Femur (tissue), 1 donor: ENCODE results near the gene ZNF879.

Source experiments
- DNase-seq: peaks from one replicate; pipeline ENCODE4 v3.0.0-alpha.2; 2017

Gene ZNF879

DNA sequence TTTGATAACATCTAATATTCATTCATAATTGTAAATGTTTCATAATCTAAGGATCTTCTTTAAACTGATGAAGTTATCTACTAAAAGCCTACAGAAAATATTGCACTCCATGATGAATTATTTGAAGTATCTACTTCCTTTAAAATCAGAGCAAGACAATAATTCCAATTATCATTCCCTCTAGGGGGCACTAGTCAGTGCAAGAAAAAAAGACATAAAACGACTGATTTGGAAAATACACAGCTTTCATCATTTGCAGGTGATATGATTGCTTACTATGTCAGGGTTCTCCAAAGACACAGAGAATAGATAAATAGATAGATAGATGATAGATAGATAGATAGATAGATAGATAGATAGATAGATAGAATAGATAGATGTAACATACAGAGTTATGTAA lies 14.9 kb upstream of the ZNF879 start:
- DNase-seq = no peak

DNA sequence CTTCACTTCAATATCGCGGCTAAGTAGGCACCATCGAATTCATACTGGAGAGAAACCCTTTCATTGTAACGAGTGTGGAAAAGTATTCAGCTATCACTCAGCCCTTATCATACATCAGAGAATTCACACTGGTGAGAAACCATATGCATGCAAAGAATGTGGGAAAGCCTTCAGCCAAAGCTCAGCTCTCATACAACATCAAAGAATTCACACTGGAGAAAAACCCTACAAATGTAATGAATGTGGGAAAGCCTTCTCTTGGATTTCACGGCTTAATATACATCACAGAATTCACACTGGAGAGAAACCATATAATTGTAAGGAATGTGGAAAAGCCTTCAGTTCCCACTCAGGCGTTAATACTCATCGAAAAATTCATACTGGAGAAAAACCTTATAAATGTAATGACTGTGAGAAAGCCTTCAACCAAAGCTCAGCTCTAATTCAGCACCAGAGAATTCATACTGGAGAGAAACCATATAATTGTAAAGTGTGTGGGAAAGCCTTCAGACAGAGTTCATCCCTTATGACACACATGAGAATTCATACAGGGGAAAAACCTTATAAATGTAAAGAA lies 9.5 kb downstream of the ZNF879 start:
- DNase-seq = no peak

DNA sequence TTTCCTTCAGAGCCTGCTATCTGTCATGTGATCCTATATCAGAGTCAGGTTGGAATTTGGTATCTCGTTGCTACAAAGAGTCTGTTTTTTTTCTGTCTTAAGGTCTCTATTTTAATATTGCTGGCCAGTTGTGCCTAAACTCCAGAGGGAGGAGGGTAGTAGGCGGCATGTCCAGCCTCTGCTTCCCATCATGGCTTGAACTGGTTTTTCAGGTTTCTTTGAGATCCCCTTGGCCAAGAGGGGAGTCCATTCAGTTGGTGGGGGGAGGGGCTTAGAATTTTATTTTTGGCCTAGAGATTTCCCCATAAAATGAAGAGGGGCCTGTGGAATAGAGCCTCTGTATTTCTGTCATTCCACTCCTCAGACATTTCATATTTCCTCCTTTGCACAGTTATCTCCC lies 21.2 kb downstream of the ZNF879 start:
- DNase-seq = no peak

DNA sequence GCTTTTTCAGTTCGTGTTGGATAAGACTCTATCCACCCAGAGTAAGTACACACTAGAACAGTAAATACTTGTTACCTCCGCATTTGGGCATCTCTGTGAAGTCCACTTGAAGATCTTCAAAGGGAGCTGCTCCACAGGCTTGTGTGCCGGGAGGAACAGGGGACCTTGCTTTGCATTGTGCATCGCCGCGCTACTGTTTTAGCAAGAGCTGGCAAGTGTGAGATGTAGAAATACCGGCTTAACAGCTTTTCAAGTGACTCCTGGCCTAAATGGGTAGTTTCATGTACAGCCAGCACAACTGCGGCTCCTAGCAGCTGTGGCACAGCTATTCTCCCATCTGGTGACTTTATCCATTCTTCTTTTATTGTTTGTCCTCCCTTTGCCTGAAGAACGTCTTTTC lies 28.2 kb downstream of the ZNF879 start:
- no peak for DNase-seq

DNA sequence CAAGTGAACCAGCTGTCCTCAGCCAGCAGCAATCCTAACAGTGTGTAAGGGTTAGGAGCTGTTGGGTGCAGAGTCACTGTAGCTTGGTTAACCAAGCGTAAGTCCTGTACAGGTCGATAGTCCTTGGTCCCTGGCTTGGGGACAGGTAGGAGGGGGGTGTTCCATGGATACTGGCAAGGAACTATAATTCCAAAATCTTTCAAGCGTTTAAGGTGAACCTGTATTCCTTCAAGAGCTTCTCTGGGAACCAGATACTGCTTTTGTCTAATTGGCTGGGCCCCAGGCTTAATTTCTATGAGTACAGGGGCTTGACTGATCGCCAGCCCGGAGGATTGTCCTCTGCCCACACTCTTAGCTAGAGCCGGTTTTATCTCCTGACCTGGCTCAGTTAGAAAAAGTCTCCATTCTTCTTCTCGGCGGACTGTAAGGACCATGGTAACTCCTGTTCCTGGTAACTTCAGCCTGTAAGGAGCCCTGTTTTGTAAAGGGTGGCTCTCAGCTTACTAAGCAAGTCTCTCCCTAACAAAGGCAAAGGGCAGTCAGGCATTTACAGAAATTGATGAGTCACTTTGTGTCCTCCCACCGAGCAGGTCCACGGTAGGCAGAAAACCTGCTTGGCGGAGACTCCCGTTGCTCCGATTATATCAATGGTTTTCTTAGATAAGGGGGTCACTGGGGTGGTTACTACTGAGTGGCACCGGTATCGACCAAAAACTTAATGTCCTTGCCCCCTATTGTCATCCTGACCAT lies 30.6 kb downstream of the ZNF879 start:
- no peak for DNase-seq

DNA sequence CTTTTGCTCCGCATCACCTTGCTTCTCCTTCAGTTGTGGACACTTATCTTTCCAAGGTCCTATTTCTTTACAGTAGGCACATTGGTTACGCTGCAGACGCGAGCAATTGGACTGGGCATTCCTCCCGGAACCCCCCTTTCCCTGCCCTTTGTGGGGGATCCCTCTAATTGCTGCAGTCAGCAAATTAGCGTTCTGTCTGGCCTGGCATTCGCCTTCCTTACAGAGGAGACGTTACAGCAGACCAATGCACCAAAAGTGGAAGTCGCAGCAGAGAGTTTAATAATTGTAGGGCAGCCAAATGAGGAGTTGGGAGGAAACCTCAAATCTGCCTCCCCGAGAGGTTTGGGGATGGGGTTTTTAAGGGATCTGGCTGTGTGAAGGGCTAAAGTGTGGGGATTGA lies 31.3 kb downstream of the ZNF879 start:
- DNase-seq = no peak

DNA sequence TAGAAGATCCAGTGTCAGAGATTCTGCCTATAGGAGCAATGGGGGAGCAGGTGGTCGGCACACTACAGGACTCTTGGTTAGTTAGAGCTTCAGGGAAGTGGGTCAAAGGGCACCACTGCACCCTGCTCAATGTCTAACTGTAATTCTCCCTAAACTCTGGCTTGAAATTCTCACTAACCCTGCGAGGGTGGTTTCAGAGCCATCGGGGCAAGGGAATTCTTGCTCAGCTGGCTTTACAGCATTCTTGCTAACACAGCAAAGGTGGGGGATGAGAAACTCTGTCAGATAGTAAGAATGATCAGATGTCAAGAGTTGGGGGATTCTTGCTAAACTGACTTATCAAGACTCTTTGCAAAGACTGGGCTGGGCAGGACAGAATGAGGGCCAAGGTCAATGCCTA lies 31.8 kb downstream of the ZNF879 start:
- DNase-seq = no peak

DNA sequence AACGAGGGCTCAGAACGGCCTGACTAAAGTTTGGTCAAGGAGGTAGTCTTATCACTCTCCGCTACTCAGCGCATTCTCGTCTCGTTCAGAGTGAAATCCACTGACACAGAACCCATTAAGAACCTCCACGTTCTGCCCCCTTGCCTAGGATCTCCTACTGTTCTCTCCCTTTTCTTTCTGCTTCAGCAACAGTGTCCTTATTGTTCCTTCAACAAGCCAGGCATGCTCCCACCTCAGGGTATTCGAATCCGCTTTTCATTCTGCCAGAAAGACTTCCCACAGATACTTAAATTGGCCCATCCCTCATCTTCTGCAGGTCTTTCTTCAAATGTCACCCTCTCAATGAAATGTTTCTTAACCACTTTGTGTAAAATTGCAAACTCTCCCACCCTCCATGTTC lies 32.2 kb downstream of the ZNF879 start:
- DNase-seq = no peak

DNA sequence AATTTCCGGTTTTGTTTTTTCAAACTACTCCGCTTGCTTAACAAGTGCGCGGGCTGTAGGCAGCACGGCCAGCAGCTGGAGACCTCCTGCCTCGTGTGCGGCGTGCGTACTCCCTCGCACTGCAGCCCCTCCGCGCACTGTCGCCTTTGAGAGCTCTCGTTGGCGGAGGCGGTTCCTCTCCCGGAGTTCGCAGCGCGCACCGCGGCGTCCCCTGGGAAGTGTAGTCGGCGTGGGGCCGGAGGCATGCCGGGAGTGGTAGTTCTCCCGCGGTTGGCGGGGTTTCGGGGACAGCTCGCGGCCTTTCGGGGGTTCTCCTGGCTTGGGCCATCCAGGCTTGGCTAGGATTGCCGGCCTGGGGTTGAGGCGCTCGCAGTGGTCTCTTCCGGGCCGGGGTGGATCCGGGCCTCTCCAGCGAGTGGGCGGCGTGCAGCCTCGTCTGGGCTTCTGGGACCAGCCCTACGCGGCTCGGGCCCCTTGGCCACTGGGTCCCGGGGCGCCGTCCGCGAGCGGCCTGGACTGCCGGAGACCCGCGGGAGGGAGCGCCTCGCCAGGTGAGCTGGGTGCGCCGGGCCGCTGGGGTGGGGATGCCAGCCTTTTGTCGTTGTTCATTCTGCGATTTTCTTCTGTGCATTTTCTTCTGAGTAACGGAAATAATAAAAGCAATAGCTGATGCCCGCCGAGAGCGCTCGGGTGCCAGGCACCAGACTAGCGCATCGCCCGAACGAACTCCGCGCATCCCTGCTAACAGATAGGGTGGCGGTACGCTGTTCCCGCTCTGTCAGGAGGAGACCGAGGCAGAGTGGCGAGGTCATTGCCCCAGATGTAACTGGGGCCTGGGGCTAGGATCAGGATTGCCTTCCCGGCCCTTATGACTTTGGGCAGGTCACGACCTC lies 36.8 kb downstream of the ZNF879 start, which contains the start of gene ZNF354C:
Gene ZNF354C, plus strand, starts transcription at position 258 of the 893 bp plus-strand sequence. CDS start 1,696 bp downstream, outside the sequence.
- DNase-seq = peak; percentile 95

DNA sequence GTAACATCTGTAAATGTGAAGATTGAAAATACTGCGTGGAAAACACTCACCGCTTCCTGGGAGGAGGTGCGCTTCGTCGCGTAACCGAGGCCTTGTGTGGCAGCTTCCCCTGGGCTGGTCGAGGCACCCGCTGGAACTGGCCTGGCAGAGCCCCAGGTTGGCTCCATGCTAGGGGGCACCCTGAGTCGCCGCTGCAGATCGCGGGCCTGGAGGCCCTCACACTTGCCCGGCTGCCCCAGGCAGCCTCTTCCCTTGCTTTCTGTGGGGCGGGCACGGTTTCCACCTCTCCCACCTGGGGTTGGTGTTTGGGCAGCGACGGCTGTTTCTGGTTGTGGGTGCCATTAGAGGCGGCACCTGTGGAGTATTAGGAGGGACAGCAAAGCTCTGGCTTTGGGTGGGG lies 37.4 kb downstream of the ZNF879 start:
- DNase-seq = peak; percentile 17

DNA sequence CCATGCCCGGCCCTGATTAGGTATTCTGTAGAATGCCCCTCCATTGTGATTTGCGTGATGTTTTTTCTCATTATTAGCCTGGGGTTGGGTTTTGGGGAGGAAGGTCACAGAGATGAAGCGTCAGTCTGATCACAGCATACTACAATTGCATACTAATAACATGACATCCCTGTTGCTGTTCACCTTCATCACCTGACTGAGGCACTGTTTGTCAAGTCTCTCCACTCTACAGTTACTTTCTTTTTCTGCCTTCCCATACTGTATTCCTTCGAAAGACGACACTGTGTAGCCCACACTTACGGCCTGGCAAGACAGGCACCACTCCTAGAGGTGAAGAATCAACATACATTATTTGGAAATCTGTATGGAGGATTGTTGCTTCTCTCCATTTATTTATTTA lies 42.1 kb downstream of the ZNF879 start:
- no peak for DNase-seq

DNA sequence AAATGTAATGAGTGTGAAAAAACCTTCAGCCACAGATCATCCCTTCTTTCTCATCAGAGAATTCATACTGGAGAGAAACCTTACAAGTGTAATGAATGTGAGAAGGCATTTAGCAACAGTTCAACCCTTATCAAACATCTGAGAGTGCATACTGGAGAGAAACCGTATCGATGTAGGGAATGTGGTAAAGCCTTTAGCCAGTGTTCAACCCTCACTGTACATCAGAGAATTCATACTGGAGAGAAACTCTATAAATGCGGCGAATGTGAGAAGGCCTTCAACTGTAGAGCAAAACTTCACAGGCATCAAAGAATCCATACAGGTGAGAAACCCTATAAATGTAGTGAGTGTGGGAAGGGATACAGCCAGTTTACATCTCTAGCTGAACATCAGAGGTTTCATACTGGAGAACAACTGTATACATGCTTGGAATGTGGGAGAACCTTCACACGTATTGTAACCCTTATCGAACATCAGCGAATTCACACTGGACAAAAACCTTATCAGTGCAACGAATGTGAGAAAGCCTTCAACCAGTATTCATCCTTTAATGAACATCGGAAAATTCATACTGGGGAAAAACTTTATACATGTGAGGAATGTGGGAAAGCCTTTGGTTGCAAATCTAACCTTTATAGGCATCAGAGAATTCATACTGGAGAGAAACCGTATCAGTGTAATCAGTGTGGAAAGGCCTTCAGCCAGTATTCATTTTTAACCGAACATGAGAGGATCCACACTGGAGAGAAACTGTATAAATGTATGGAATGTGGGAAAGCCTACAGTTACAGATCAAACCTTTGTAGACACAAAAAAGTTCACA lies 55.8 kb downstream of the ZNF879 start:
- no peak for DNase-seq

DNA sequence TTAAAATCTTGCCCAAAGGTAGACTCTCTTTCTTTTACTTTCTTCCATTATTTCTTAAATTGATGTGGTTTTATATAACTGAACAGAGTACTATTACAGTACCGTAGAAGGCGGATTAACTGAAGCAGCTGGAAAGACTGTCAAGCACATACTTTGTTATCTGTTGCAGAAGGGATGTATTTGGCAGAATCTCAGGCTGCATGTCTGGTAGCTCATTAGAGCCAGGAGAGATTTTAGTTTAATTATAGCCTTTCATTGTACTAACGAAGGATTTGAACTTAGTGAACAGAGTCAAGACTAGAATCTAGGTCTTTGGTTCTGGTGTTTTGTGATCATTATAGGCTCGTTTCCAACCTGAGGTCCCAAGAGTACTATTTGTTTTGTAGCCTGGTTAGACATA lies 57.1 kb downstream of the ZNF879 start:
- DNase-seq = no peak
